Ishikawa (cell line): Measurements from ENCODE around the gene PYCR2.

ENCODE experiments used
- CEBPB ChIP-seq: IDR thresholded peaks from 2 replicates; pipeline ENCODE4 v1.6.1; 2012
- CREB1 ChIP-seq: IDR thresholded peaks from 2 replicates; pipeline ENCODE4 v1.6.1; 2012; ENCODE audit warnings: low read depth
- EGR1 ChIP-seq: IDR thresholded peaks from 2 replicates; pipeline ENCODE4 v1.6.1; 2012
- EP300 ChIP-seq: IDR thresholded peaks from 2 replicates; pipeline ENCODE4 v1.6.1; 2012; ENCODE audit warnings: borderline replicate concordance
- FOXM1 ChIP-seq: IDR thresholded peaks from 2 replicates; pipeline ENCODE4 v1.6.1; 2012; ENCODE audit warnings: low read depth, borderline replicate concordance
- NFIC ChIP-seq: IDR thresholded peaks from 2 replicates; pipeline ENCODE4 v1.6.1; 2012
- RAD21 ChIP-seq: IDR thresholded peaks from 2 replicates; pipeline ENCODE4 v1.6.1; 2012; ENCODE audit warnings: low read depth
- TAF1 ChIP-seq: IDR thresholded peaks from 2 replicates; pipeline ENCODE4 v1.6.1; 2012; ENCODE audit warnings: low read depth, mild to moderate bottlenecking
- TCF12 ChIP-seq: IDR thresholded peaks from 2 replicates; pipeline ENCODE4 v1.6.1; 2012; ENCODE audit warnings: low read depth
- TEAD4 ChIP-seq: IDR thresholded peaks from 2 replicates; pipeline ENCODE4 v1.6.1; 2012
- YY1 ChIP-seq: IDR thresholded peaks from 2 replicates; pipeline ENCODE4 v1.6.1; 2012; ENCODE audit warnings: low read depth
- ZBTB7A ChIP-seq: IDR thresholded peaks from 2 replicates; pipeline ENCODE4 v1.6.1; 2012; ENCODE audit warnings: low read depth
- TF ChIP-seq, protein P1 (sequence below): IDR thresholded peaks from 2 replicates; pipeline ENCODE4 v1.6.1; 2012; ENCODE audit warnings: low read depth, mild to moderate bottlenecking
- TF ChIP-seq, protein P2 (sequence below): IDR thresholded peaks from 2 replicates; pipeline ENCODE4 v1.6.1; 2012
- TF ChIP-seq, protein P3 (sequence below): IDR thresholded peaks from 2 replicates; pipeline ENCODE4 v1.6.1; 2012

PYCR2 gene

GRCh38 chr1:225890346-225891228, 33.5 kb downstream of the PYCR2 start:
- TF ChIP-seq TAF1 (no peak), ZBTB7A (peak; percentile 14; the same call in 1 of the 2 replicates), EGR1 (no peak)
- TF ChIP-seq, protein P1, sequence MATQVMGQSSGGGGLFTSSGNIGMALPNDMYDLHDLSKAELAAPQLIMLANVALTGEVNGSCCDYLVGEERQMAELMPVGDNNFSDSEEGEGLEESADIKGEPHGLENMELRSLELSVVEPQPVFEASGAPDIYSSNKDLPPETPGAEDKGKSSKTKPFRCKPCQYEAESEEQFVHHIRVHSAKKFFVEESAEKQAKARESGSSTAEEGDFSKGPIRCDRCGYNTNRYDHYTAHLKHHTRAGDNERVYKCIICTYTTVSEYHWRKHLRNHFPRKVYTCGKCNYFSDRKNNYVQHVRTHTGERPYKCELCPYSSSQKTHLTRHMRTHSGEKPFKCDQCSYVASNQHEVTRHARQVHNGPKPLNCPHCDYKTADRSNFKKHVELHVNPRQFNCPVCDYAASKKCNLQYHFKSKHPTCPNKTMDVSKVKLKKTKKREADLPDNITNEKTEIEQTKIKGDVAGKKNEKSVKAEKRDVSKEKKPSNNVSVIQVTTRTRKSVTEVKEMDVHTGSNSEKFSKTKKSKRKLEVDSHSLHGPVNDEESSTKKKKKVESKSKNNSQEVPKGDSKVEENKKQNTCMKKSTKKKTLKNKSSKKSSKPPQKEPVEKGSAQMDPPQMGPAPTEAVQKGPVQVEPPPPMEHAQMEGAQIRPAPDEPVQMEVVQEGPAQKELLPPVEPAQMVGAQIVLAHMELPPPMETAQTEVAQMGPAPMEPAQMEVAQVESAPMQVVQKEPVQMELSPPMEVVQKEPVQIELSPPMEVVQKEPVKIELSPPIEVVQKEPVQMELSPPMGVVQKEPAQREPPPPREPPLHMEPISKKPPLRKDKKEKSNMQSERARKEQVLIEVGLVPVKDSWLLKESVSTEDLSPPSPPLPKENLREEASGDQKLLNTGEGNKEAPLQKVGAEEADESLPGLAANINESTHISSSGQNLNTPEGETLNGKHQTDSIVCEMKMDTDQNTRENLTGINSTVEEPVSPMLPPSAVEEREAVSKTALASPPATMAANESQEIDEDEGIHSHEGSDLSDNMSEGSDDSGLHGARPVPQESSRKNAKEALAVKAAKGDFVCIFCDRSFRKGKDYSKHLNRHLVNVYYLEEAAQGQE = no peak
- TF ChIP-seq, protein P2, sequence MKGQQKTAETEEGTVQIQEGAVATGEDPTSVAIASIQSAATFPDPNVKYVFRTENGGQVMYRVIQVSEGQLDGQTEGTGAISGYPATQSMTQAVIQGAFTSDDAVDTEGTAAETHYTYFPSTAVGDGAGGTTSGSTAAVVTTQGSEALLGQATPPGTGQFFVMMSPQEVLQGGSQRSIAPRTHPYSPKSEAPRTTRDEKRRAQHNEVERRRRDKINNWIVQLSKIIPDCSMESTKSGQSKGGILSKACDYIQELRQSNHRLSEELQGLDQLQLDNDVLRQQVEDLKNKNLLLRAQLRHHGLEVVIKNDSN = no peak

DNA sequence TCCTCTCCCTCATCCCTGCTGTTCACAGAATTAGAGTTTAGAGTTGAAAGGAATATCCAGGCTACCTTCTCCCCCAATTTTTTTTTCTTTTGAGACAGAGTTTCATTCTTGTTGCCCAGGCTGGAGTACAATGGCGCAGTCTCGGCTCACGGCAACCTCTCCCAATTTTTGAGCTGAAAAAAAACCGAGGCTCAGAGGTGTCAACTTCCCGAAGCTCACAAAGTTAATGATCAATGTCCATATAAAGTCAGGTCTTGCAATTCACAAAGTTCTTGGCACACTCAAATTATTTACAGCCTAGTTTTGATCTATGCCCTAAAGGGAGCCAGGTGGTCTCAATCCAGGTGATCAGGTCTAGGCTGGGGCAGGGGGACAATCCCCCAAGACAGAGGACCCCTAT, 34.3 kb downstream of the PYCR2 start:
- no peak for TF ChIP-seq ZBTB7A
- TF ChIP-seq YY1 = no peak
- TF ChIP-seq, protein P1 = no peak
- TF ChIP-seq EGR1 = no peak
- TF ChIP-seq TCF12 = no peak
- TF ChIP-seq, protein P3, sequence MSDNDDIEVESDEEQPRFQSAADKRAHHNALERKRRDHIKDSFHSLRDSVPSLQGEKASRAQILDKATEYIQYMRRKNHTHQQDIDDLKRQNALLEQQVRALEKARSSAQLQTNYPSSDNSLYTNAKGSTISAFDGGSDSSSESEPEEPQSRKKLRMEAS = no peak
- TF ChIP-seq CREB1 = no peak
- TF ChIP-seq CEBPB = no peak
- TF ChIP-seq EP300 = no peak
- no peak for TF ChIP-seq NFIC
- TF ChIP-seq, protein P2 = no peak
- no peak for TF ChIP-seq TAF1
- no peak for TF ChIP-seq RAD21
- no peak for TF ChIP-seq FOXM1
- no peak for TF ChIP-seq TEAD4

DNA sequence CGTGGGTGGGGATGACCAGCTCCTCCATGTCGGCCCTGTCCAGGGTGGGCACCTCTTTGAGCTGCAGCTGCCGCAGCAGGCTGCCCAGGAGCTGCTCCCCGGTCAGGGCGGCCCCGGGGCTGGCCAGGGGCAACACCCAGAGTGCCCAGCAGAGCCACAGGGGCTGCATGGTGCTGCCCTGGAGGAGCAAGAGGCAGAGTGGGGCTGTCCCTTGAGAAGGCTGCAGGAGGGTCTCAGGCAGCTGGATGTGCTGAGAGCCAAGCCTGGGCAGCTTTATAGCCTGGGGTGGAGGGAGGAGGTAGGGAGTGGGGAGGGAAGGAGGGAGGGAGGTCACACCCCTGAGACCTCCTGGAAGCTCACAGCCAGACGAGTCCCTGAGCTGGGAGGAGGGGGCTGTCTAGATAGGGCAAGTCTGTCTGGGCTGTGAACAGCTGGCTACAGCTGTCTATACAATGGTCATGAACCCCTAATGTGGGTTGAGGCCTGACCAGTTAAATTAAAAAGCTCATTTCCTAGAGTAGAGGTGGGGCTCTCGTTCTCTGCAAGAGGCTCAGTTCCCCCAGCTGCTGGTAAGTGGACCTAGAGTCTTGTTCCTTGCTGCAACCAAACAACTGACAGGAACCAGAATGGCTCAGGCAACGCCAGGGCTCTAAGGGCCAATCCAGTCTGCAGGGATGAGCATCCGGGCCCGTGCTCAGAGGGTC, 35.0 kb downstream of the PYCR2 start, which contains the start of gene LEFTY1:
TSS of gene LEFTY1 (minus strand) at position 249 of the 704 bp plus-strand sequence. CDS start at position 169, 80 bp downstream.
- no peak for TF ChIP-seq RAD21
- no peak for TF ChIP-seq CREB1
- TF ChIP-seq TEAD4 = no peak
- TF ChIP-seq EGR1 = no peak
- no peak for TF ChIP-seq NFIC
- no peak for TF ChIP-seq YY1
- no peak for TF ChIP-seq FOXM1
- no peak for TF ChIP-seq EP300
- no peak for TF ChIP-seq ZBTB7A
- TF ChIP-seq TAF1 = no peak
- TF ChIP-seq, protein P3 = no peak
- TF ChIP-seq, protein P2 = no peak
- TF ChIP-seq TCF12 = no peak
- TF ChIP-seq CEBPB = no peak
- TF ChIP-seq, protein P1 = no peak
